WTC11 (cell line): ENCODE results near the gene INPP4B. TPM values are rescaled to one million over a fixed set of nuclear protein-coding genes. Genes with fewer than 3 reads are reported as not detected.

ENCODE experiments used
- ATAC-seq: fragments of 200-7000 bp; cut with Tn5 transposase; 2 replicates; pipeline ENCODE4 v1.10.0; 2021; ENCODE audit warnings: mild to moderate bottlenecking, moderate library complexity
- CTCF ChIA-PET: fragments of 300-600 bp; sonication (Branson Sonifier 250); formaldehyde crosslinking; loops from one replicate; lab custom pipeline; 2021; ENCODE audit warnings: antibody characterized with exemption; lab: Charles Lee
- POLR2A ChIA-PET: fragments of 350-600 bp; sonication (Branson Sonifier 250); formaldehyde crosslinking; loops from one replicate; lab custom pipeline; 2021; ENCODE audit warnings: antibody characterized with exemption; lab: Charles Lee
- DNase-seq: peaks from one replicate; pipeline ENCODE4 v3.0.0; 2021; ENCODE audit warnings: low spot score
- H3K27ac Mint-ChIP-seq: 2 replicates; pipeline ENCODE4 v1.8.0; 2021; ENCODE audit warnings: mixed read lengths
- H3K27me3 Mint-ChIP-seq: 2 replicates; pipeline ENCODE4 v1.8.0; 2021; ENCODE audit warnings: low read depth, mild to moderate bottlenecking, moderate library complexity, mixed read lengths
- H3K36me3 Mint-ChIP-seq: 2 replicates; pipeline ENCODE4 v1.8.0; 2021; ENCODE audit warnings: mixed read lengths
- H3K4me1 Mint-ChIP-seq: 2 replicates; pipeline ENCODE4 v1.8.0; 2022; ENCODE audit warnings: mixed read lengths
- H3K4me3 Mint-ChIP-seq: 2 replicates; pipeline ENCODE4 v1.8.0; 2021; ENCODE audit warnings: mild to moderate bottlenecking, moderate library complexity, mixed read lengths
- H3K9me3 Mint-ChIP-seq: 2 replicates; pipeline ENCODE4 v1.8.0; 2021; ENCODE audit warnings: mixed read lengths
- ATF3 ChIP-seq: sonication (generic); formaldehyde crosslinking; conservative IDR thresholded peaks from 2 replicates; pipeline ENCODE4 v1.8.1; 2022; ENCODE audit warnings: mild to moderate bottlenecking, missing genetic modification reagents
- E2F1 ChIP-seq: sonication (generic); formaldehyde crosslinking; IDR thresholded peaks from 2 replicates; pipeline ENCODE4 v1.8.0; 2022; ENCODE audit warnings: mild to moderate bottlenecking, missing genetic modification reagents
- E2F4 ChIP-seq: sonication (generic); formaldehyde crosslinking; IDR thresholded peaks from 2 replicates; pipeline ENCODE4 v1.8.1; 2022; ENCODE audit warnings: low read depth, mild to moderate bottlenecking, moderate library complexity, missing genetic modification reagents, borderline replicate concordance
- ESRRA ChIP-seq: sonication (generic); formaldehyde crosslinking; IDR thresholded peaks from 2 replicates; pipeline ENCODE4 v1.8.1; 2022; ENCODE audit warnings: mild to moderate bottlenecking, missing genetic modification reagents, borderline replicate concordance
- FOXJ3 ChIP-seq: sonication (generic); formaldehyde crosslinking; IDR thresholded peaks from 2 replicates; pipeline ENCODE4 v1.9.0; 2021; ENCODE audit warnings: missing genetic modification reagents, mild to moderate bottlenecking, borderline replicate concordance
- FOXP4 ChIP-seq: sonication (generic); formaldehyde crosslinking; IDR thresholded peaks from 2 replicates; pipeline ENCODE4 v1.8.0; 2022; ENCODE audit warnings: mild to moderate bottlenecking, missing genetic modification reagents
- GABPB1 ChIP-seq: sonication (generic); formaldehyde crosslinking; IDR thresholded peaks from 2 replicates; pipeline ENCODE4 v1.8.1; 2023; ENCODE audit warnings: mild to moderate bottlenecking, missing genetic modification reagents
- JAZF1 ChIP-seq: fragments of 250-450 bp; sonication (Bioruptor Pico); IDR thresholded peaks from 2 replicates; pipeline ENCODE4 v1.9.0; 2021; ENCODE audit warnings: moderate library complexity, mild to moderate bottlenecking, inconsistent platforms
- OVOL2 ChIP-seq: fragments of 250-450 bp; sonication (Bioruptor Pico); IDR thresholded peaks from 2 replicates; pipeline ENCODE4 v1.9.0; 2021; ENCODE audit warnings: mild to moderate bottlenecking, borderline replicate concordance
- RELA ChIP-seq: sonication (generic); formaldehyde crosslinking; IDR thresholded peaks from 2 replicates; pipeline ENCODE4 v1.8.1; 2022; ENCODE audit warnings: missing genetic modification reagents, mild to moderate bottlenecking, borderline replicate concordance
- RORB ChIP-seq: fragments of 250-450 bp; sonication (Bioruptor Pico); IDR thresholded peaks from 2 replicates; pipeline ENCODE4 v1.9.0; 2021; ENCODE audit warnings: mild to moderate bottlenecking
- SOX15 ChIP-seq: fragments of 250-450 bp; sonication (Bioruptor Pico); IDR thresholded peaks from 2 replicates; pipeline ENCODE4 v1.9.0; 2021; ENCODE audit warnings: mild to moderate bottlenecking
- ZNF138 ChIP-seq: sonication (generic); formaldehyde crosslinking; conservative IDR thresholded peaks from 2 replicates; pipeline ENCODE4 v1.8.1; 2022; ENCODE audit warnings: mild to moderate bottlenecking, moderate library complexity, missing genetic modification reagents
- ZNF232 ChIP-seq: sonication (generic); formaldehyde crosslinking; IDR thresholded peaks from 2 replicates; pipeline ENCODE4 v1.8.0; 2022; ENCODE audit warnings: mild to moderate bottlenecking, missing genetic modification reagents
- ZNF396 ChIP-seq: fragments of 250-450 bp; sonication (Bioruptor Pico); IDR thresholded peaks from 2 replicates; pipeline ENCODE4 v1.8.0; 2021; ENCODE audit warnings: mild to moderate bottlenecking, moderate library complexity, borderline replicate concordance
- ZNF416 ChIP-seq: fragments of 250-450 bp; sonication (Bioruptor Pico); IDR thresholded peaks from 2 replicates; pipeline ENCODE4 v1.9.0; 2021; ENCODE audit warnings: mild to moderate bottlenecking, inconsistent platforms
- ZNF423 ChIP-seq: fragments of 250-450 bp; sonication (Bioruptor Pico); IDR thresholded peaks from 2 replicates; pipeline ENCODE4 v2.1.2; 2022; ENCODE audit warnings: mild to moderate bottlenecking, moderate library complexity
- ZNF532 ChIP-seq: fragments of 250-450 bp; sonication (Bioruptor Pico); IDR thresholded peaks from 2 replicates; pipeline ENCODE4 v1.9.0; 2021; ENCODE audit warnings: mild to moderate bottlenecking, borderline replicate concordance
- total RNA-seq: library from RNA; stranded (reverse); gene quantifications from 3 replicates; pipeline ENCODE4 v1.2.3, GENCODE V29; 2021

INPP4B gene
- total RNA-seq, 1 experiment from 2014 or later: 0.92 TPM

- no peak for DNase-seq
- peaks cover 21% of the 10 kb centered on the region for H3K9me3 Mint-ChIP-seq
- no peak for TF ChIP-seq SOX15
- TF ChIP-seq RORB: no peak
- TF ChIP-seq ATF3 (CRISPR knock-in tag): no peak
- TF ChIP-seq, all 79 proteins: peak for 0
- CTCF ChIA-PET: interaction anchor here (0.6 kb wide), 1 partner anchor 23 kb away, joined by 3 read pairs; no protein-coding TSS in a partner anchor
- POLR2A ChIA-PET: no interaction called here
- Mint-ChIP-seq H3K36me3 (no peaks in the 10 kb centered on the region; the same call in 1 of the 2 replicates), H3K4me1 (peaks cover 5% of the 10 kb centered on the region), H3K27me3 (no peaks in the 10 kb centered on the region), H3K4me3 (no peak overlapping the region), H3K27ac (no peak overlapping the region)
- peak; percentile 67; the same call in 1 of the 2 replicates for ATAC-seq
These were observed 352.6 kb downstream of the INPP4B start for GRCh38 chr4:142493255-142494110.

- Mint-ChIP-seq H3K27me3 (no peaks in the 10 kb centered on the region), H3K4me1 (no peaks in the 10 kb centered on the region), H3K36me3 (no peaks in the 10 kb centered on the region), H3K4me3 (no peak overlapping the region), H3K27ac (no peak overlapping the region), H3K9me3 (no peaks in the 10 kb centered on the region)
- TF ChIP-seq ZNF232 (no peak), FOXJ3 (no peak), GABPB1 (CRISPR knock-in tag) (no peak), ZNF396 (CRISPR knock-in tag) (no peak), E2F4 (CRISPR knock-in tag) (no peak), JAZF1 (CRISPR knock-in tag) (no peak), ZNF138 (CRISPR knock-in tag) (no peak), ZNF416 (CRISPR knock-in tag) (no peak), ESRRA (CRISPR knock-in tag) (no peak), FOXP4 (CRISPR knock-in tag) (no peak), RELA (CRISPR knock-in tag) (no peak), ZNF532 (CRISPR knock-in tag) (no peak), OVOL2 (CRISPR knock-in tag) (no peak), ZNF423 (CRISPR knock-in tag) (no peak), E2F1 (CRISPR knock-in tag) (no peak)
- ChIA-PET POLR2A (no interaction called here), CTCF (no interaction called here)
- DNase-seq: no peak
- no peak for ATAC-seq
These were observed 360.6 kb downstream of the INPP4B start for GRCh38 chr4:142485452-142485851.
